HCEC 1CT (cell line): Measurements from ENCODE around the gene GALNT4.
A peak's percentile ranks its signal among the peaks of the same experiment; 100 is the strongest.

ENCODE experiments used
- DNase-seq: peaks from one replicate; pipeline ENCODE4 v3.0.0-alpha.2; 2017

The GALNT4 gene

DNA sequence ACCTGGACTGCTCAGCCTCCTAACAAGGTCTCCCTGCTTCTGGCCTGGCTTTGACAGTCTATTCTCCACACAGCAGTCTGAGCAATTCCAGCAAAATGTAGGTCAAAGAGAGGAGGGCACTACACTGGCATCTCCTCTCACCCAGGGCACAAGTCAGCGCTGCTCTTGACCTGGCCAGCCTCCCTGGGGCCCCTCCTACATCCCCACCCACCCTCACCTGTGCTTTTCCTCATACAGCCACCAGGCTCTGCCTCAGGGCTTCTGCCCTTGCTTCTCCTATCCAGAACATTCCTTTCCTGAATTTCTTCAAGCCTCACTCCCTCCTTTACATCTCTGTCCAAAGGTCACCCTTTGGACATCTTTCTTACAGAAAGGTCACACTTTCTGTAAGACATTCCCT lies 33.7 kb downstream of the GALNT4 start:
- DNase-seq: no peak

DNA sequence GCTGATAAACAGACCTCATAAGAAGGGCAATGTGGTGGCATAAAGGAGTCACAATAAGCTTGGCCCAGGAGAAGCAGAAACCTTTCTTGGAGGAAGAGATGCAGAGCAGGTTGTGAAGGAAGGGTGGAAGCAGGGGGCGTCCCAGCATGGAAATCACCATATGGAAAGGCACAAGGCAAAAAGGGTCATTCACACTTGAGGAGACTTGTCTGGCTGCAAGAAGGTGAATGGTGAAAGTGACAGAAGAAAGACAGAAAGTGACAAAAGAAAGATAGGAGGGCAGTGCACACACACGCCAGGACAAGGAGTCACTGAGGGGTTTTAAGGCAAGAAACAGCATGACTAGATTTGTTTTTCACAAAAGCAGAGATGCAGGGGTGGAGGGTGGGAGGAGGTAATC lies 38.3 kb downstream of the GALNT4 start:
- no peak for DNase-seq

DNA sequence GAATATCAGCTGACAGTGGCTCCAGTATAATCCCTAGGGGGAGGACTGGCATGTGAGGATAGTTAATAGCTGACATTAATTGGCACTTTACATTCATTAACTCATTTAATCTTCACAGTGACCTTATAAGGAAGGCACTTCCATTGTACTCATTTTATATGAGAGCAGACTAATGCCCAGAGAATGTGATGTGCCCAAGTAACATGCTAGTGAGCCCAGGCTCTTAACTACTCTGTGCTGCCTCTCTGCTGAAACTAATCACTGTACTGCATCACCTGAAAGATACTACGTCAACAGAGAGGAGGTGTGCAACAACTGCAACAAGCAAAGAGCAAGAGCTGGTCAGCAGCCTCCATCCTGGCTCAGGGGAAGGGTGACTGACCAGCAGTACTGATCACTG lies 40.1 kb downstream of the GALNT4 start:
- no peak for DNase-seq

DNA sequence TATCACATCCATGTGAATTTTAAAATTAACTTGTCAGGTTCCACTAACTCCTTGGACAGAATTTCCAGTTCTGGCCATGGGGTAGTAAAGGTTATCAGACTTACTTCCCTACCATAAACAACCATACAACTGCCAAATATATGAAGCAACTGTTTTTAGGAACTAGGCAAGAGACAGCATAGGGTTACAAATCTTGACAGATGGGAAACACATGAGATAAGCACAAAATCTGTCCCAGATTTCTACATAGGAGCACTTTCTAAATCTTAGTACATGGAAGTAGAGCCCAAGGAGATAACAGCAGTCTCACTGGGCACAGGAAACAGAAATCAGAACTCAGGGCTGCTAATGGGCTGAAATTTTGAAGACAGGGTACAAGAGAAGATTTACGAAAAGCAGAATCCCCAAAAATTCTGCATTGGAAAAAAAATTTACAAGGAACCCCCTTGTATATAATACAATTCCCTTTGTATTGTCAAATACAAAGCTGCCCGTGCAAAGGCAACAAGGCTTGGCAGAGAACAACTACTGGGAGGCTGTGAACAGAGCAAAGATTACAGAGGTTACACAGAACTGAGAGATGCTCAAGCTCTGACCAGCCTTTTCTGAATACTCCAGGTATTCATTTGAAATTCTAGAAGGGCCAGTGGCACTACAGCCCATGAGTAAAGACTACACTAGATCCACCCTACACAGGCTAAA lies 43.2 kb downstream of the GALNT4 start:
- no peak for DNase-seq

DNA sequence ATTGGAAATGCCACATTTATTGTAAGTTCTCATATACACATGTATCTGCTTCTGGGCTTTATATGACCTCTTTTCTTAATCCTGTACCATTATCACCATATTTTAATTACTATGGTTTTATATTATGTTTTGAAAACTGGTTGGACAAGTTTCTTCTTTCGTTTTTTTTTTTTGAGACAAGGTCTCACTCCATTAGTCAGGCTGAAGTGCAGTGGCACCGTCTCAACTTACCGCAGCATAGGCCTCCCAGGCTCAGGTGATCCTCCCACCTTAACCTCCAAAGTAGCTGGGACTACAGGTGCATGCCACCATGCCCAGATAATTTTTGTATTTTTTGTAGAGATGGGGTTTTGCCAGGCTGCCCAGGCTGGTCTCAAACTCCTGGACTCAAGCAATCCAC lies 44.6 kb downstream of the GALNT4 start:
- no peak for DNase-seq

DNA sequence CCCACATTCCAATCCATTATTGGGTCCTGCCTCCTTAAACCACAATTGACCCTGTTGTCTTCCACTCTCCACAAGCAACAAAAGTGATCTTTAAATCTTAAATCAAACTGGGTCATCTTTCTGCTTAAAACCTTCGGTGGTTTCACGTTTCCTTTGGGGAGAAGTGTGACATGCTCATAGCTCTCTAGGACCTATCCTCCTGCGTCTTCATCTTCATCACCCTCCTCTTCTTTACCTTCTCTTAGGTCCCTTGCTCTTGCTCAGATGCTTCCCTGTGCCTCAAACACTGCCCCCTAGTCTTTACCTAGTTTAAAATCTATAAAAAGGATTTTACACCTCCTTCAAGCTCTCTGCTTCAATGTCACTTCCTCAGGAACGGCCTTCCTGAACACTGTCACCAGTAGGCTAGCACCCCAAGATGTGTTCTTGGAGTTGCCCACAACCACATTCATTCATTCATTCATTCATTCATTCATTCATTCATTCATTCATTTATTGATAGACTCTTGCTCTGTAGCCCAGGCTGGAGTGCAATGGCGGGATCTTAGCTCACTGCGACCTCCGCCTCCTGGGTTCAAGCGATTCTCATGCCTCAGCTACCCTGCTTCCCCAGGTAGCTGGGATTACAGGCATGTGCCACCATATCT lies 46.8 kb downstream of the GALNT4 start:
- DNase-seq: no peak

DNA sequence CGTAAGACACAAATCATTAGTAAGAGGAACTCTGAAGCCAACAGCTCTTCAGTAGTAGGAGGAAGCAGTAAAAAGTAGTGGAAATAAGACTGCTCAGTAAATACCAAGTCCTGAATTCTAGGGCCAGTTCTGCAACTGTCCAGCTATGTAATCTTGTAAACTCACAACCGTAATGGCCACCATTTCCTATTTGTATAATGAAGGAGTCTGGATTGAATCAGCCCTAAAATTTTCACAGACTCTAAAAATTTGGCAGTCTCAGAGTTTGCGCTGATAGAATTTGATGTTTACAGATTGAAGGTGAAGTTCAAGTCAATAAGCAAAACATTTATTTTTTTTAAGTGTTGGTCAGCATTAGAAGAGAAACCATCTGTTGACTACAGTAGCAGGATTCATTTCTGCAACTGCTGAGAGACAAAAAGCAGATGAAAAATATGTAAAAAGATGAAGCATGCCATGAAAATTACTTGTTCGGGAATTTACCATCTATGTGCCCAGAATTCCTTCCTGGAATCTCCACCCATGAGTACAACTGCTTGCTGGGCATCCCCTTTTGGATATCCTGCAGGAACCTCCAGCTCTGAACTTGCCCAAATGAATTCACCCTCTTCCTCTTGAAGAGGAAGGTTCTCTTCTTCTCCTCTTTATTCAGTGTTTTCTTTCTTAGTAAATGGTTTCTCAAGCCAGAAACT lies 47.5 kb downstream of the GALNT4 start:
- no peak for DNase-seq

DNA sequence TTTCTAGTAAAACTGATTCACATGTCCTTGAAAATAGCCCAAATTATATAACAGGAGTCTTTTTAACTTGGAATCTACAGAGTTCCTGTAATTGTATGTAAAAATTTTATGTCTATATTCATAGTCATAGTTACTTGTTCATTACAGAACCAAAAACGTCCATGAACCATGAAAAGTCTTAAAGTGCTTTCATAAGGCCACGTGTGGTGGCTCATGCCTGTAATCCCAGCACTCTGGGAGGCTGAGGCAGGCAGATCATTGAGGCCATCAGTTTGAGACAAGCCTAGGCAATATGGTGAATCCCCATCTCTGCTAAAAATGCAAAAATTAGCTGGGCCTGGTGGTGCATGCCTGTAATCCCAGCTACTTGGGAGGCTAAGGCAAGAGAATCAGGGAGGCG lies 48.4 kb downstream of the GALNT4 start:
- DNase-seq: no peak

DNA sequence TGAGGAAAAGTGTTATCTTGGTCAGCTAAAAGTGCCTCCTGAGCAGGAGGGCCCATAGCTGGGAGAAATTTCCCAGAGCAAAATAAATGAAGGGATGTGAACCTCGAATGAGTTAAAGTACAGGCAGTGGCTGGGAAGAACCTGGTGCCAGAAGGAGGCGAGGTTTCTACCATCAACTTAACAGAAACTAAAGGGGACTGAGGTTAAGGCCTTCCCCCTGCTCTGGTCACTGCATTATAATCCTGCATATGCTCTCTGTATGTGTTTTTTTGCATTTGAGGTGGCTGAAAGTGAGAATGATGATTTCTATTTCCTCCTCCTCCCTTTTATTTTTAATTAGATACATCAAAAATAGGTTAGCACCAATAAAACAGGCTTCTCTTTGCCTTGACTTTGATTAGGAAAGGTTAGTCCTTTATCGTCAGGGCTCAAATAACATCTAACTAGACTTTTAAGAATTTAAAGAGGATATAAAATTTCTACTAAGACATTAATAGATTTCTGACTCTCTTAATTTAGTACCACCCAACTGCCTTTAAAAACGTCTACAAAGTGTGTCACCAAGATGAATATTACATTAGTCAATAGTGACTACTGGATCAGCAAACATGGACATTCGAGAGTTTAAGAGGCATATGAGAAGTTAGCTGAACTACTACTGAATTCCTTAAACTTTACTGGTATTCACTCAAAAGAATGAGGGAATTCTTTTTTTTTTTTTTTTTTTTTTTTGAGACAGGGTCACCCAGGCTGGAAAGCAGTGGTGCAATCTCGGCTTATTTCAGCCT lies 49.2 kb downstream of the GALNT4 start:
- peak; percentile 45 for DNase-seq

DNA sequence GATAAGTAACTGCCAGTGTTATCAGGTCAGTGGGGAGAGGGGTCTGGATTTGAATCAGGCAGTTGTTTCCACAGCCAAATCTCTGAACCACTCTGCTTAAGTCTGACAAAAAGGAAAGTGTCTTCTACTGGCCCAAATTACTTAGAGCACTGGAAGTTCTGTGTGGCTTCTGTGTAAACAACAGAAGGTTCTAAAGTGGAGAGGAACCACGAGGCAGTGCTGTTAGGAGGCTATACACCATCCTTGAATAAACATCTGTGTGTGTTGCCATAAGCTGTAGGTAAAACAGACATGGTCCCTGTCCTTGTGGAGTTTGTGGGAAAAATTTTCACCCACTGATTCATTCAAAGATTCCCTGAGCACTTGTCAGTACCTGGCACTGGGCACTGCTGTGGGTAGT lies 50.0 kb downstream of the GALNT4 start:
- DNase-seq: no peak
